GM13977 (cell line): Measurements from ENCODE around the gene RHO.
A peak's percentile ranks its signal among the peaks of the same experiment; 100 is the strongest.
"Not testable (repeated sequence)": the region's sequence is repeated elsewhere in the genome, so short reads cannot be mapped to it uniquely, and the experiment has no call there.

Source experiments
- DNase-seq: peaks from one replicate; pipeline ENCODE4 v3.0.0; 2012; ENCODE audit warnings: low spot score
- in situ Hi-C: fragments of 300-500 bp; cut with MboI; formaldehyde crosslinking; loops from one replicate; pipeline ENCODE4 v1.12.0; 2022; ENCODE audit warnings: low sequenced_read_pairs, low pct_unique_long_range_greater_than_20kb, mixed read lengths, inconsistent platforms; ENCODE audit not compliant: unreplicated experiment
- TF ChIP-seq, protein P1 (sequence below): IDR thresholded peaks from 2 replicates; pipeline ENCODE4 v1.5.1; 2012; ENCODE audit warnings: mild to moderate bottlenecking, control low read depth; ENCODE audit not compliant: insufficient read depth; ENCODE audit errors: extremely low read depth, missing control alignments

RHO gene

DNA sequence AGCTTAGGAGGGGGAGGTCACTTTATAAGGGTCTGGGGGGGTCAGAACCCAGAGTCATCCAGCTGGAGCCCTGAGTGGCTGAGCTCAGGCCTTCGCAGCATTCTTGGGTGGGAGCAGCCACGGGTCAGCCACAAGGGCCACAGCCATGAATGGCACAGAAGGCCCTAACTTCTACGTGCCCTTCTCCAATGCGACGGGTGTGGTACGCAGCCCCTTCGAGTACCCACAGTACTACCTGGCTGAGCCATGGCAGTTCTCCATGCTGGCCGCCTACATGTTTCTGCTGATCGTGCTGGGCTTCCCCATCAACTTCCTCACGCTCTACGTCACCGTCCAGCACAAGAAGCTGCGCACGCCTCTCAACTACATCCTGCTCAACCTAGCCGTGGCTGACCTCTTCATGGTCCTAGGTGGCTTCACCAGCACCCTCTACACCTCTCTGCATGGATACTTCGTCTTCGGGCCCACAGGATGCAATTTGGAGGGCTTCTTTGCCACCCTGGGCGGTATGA, at the start of gene RHO:
Gene RHO, plus strand, starts transcription at position 51 of the 512 bp plus-strand sequence. Its CDS starts 95 bp downstream, at position 146.
- TF ChIP-seq, protein P1, sequence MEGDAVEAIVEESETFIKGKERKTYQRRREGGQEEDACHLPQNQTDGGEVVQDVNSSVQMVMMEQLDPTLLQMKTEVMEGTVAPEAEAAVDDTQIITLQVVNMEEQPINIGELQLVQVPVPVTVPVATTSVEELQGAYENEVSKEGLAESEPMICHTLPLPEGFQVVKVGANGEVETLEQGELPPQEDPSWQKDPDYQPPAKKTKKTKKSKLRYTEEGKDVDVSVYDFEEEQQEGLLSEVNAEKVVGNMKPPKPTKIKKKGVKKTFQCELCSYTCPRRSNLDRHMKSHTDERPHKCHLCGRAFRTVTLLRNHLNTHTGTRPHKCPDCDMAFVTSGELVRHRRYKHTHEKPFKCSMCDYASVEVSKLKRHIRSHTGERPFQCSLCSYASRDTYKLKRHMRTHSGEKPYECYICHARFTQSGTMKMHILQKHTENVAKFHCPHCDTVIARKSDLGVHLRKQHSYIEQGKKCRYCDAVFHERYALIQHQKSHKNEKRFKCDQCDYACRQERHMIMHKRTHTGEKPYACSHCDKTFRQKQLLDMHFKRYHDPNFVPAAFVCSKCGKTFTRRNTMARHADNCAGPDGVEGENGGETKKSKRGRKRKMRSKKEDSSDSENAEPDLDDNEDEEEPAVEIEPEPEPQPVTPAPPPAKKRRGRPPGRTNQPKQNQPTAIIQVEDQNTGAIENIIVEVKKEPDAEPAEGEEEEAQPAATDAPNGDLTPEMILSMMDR = no peak
- in situ Hi-C loops = no loop called here

GRCh38 chr3:129481225-129481765, 47.1 kb upstream of the RHO start:
- DNase-seq, in situ Hi-C loops: not testable (repeated sequence)

More for the DNA sequence above, at the start of gene RHO:
- no peak for DNase-seq

GRCh38 chr3:129481766-129482332, 46.6 kb upstream of the RHO start:
- in situ Hi-C loops = no loop called here

GRCh38 chr3:129482721-129483120, 45.7 kb upstream of the RHO start:
- in situ Hi-C loops = no loop called here

More at GRCh38 chr3:129481766-129482332, 46.6 kb upstream of the RHO start:
- no peak for DNase-seq
- TF ChIP-seq, protein P1 = no peak

DNA sequence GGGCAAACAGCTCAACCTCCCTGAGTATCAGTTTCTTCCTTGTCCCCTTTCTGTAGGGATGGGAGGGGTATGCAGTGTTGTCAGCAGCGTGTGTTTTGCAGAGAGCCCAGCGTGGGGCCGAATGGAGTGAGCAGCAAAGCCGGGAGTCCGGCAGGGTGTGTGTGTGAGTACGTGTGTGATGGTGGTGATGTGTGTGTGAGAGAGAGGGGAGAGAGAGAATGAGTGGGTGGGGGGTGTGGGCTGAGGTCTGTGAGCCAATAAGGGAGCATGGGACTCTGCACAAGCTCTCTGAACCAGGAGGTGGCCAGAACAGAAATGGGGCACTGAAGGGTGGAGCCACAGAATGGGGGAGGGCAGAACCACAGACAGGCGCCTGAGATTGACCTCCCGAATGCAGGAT, 44.6 kb upstream of the RHO start:
- TF ChIP-seq, protein P1 = no peak
- in situ Hi-C loops = no loop called here
- DNase-seq = no peak

More at GRCh38 chr3:129482721-129483120, 45.7 kb upstream of the RHO start:
- TF ChIP-seq, protein P1 = peak; percentile 24
- no peak for DNase-seq

GRCh38 chr3:129485146-129485545, 43.3 kb upstream of the RHO start:
- in situ Hi-C loops, DNase-seq: not testable (repeated sequence)

DNA sequence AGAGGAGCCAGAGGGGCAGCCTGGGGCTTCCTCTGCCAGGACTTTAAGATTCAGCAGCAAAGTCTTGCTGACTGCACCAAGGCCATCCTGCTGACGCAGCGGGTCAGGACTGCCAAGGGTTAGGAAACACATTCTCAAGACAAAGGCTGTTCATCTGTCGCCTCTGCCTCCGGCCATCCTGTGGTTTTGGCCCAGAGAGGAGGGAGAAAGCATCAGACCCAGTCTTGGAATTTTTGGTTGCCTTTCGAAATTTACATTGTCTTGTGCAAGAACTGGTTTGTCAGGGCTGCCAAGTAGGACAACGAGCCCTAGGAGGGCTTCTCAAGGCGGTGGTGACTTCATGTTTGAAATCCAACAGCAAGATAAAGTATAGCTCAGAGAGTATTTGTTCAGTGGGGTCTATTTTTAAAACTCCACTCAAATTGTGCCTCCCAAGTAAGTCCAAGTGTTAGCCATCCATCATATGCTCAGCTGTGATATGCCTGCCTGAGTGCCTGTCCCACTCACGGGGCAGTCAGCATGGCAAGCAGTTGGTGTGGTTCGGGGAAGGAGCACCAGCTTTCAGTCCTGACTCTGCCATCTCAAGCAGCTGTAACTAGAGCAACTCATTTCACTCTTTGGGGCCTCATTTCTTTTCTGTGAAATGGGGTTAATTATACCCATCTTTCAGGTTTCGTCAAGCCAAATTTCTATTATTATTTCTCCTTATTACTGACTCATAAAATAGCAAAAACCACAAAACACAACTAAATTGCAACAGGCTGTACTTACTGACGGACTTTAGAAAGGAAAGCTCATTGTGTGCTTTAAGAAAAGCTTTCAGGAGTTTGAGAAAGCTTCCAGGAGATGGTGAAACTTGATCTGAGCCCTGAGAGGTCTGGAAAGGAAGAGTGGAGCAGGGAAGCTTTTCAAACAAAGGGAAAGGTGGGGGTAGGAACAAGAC, 42.4 kb upstream of the RHO start:
- DNase-seq = peak; percentile 34
- in situ Hi-C loops = no loop called here
- TF ChIP-seq, protein P1 = no peak
